Loucy (cell line): ENCODE measurements around the gene DCST1.

Experiments
- CTCF ChIP-seq: fragments of 200-600 bp; sonication (generic); conservative IDR thresholded peaks from 2 replicates; pipeline ENCODE4 v1.5.1; 2014; ENCODE audit warnings: mild to moderate bottlenecking, antibody characterized with exemption, low read length
- EZH2phosphoT487 ChIP-seq: fragments of 200-600 bp; IDR thresholded peaks from 2 replicates; pipeline ENCODE4 v1.6.1; 2018; ENCODE audit warnings: antibody characterized with exemption, mild to moderate bottlenecking, moderate library complexity, borderline replicate concordance

GRCh38 chr1:155079210-155079486 is 45.5 kb downstream of the DCST1 start:
- TF ChIP-seq CTCF (no peak), EZH2phosphoT487 (no peak)
